ENCODE measurements around the gene CLECL1. TPM values are rescaled to one million over a fixed set of nuclear protein-coding genes. Genes with fewer than 3 reads are reported as not detected.
"Not testable (repeated sequence)": the region's sequence is repeated elsewhere in the genome, so short reads cannot be mapped to it uniquely, and the experiment has no call there.

CLECL1 gene
- total and polyA plus RNA-seq, 2 of the 4 experiments (the other 2 are of a cell fraction) = not detected

DNA sequence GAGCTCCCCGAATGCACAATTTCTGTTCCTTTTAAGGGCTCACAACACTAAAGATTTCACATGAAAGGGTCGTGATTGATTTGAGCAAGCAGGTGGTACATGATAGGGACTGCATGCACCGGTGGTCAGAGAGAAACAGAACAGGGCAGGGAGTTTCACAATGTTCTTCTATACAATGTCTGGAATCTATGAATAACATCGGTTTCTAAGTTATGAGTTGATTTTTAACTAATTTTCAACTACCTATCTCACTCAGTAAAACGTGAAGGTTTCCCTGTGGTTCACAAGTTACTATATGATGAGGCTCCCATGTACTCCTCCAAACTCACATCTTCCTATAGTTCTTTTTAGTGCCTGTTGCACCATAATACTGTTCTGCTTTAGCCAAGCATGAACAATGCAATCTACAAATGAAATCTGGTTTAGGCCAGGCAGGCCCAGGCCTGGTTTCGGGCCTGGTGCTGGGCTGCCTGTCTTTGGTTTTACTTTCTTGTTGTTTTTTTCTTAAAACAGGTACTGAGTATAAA, 19.8 kb downstream of the CLECL1 start:
- H3K4me3 ChIP-seq (ENCODE audit: insufficient read depth, low read depth, low read length); POLR2A ChIA-PET (ENCODE audit: unreplicated experiment); H2BK5ac ChIP-seq (ENCODE audit: low read depth, low read length, poor library complexity, severe bottlenecking); H2BK120ac ChIP-seq (ENCODE audit: low read depth, low read length); BruUV-seq (replicated peaks); H3K36me3 ChIP-seq (ENCODE audit: control insufficient read depth, insufficient read depth, low read length); H3K4ac ChIP-seq (ENCODE audit: low read depth, low read length); H4K20me1 ChIP-seq (ENCODE audit: insufficient read depth, low read length); H3K9ac ChIP-seq (ENCODE audit: low read depth, low read length); H2AK5ac ChIP-seq (ENCODE audit: low read depth, low read length); H3K9me3 ChIP-seq (ENCODE audit: control insufficient read depth, insufficient read depth, low read length); H2AFZ ChIP-seq (replicated peaks; ENCODE audit: low read length, poor library complexity); H4K91ac ChIP-seq (ENCODE audit: insufficient read depth, low read depth, low read length); H3K23ac ChIP-seq (ENCODE audit: low read depth, low read length); H2BK15ac ChIP-seq (ENCODE audit: low read depth, low read length); H3K4me2 ChIP-seq (ENCODE audit: low read depth, low read length); H2BK20ac ChIP-seq (ENCODE audit: low read depth, low read length); CTCF ChIA-PET; intact Hi-C loops (cut with micrococcal nuclease); ATAC-seq (ENCODE audit: low read depth); H3K4me1 ChIP-seq (ENCODE audit: control insufficient read depth, insufficient read depth, low read length); H3K14ac ChIP-seq (replicated peaks; ENCODE audit: low read depth, low read length); H3K27ac ChIP-seq (ENCODE audit: insufficient read depth, low read length); H3K79me1 ChIP-seq (ENCODE audit: low read depth in 1 of 2, low read length in 2 of 2); H3K56ac ChIP-seq (ENCODE audit: extremely low read depth, insufficient read depth, low read length); H3K18ac ChIP-seq (ENCODE audit: low read depth, low read length); H2AK9ac ChIP-seq (replicated peaks; ENCODE audit: low read depth, low read length, poor library complexity); H4K5ac ChIP-seq (ENCODE audit: low read depth, low read length); H3K27me3 ChIP-seq (ENCODE audit: control insufficient read depth, insufficient read depth, low read length); dilution Hi-C loops (cut with HindIII; ENCODE audit: low sequenced_read_pairs, unreplicated experiment); H4K8ac ChIP-seq (ENCODE audit: low read depth in 2 of 2, low read length in 2 of 2); H3K9me1 ChIP-seq (ENCODE audit: insufficient read depth, low read length); DNase-seq: not testable (repeated sequence)
- in situ Hi-C loops (cut with MboI; ENCODE audit: low sequenced_read_pairs) = loop anchor here (25.0 kb wide), 1 partner anchor 376 kb away; no protein-coding TSS in a partner anchor
- WGBS, 2 experiments (ENCODE audit: extremely low coverage in 2 of 2, insufficient read length in 1 of 2) = no CpG with 5 or more reads among the region's 6 CpGs
